Adrenal gland (tissue), 5 donors: ENCODE results near the gene TMPRSS11E.
"Not testable (repeated sequence)": the region's sequence is repeated elsewhere in the genome, so short reads cannot be mapped to it uniquely, and the experiment has no call there.

Experiments used
- POLR2A ChIP-seq, 2 donors: fragments of 450-650 bp; IDR thresholded peaks; one replicate each; pipeline ENCODE4 v1.6.1; 2017; ENCODE audit warnings: antibody characterized with exemption in 2 of 2, mild to moderate bottlenecking in 2 of 2, moderate library complexity in 1 of 2
- TF ChIP-seq, protein P1 (sequence below), 6 experiments: fragments of 450-650 bp in 4 of 6; fragments of 200-600 bp in 2 of 6; sonication (generic) in 1 of 6; IDR thresholded peaks; 1 replicate in 5 of 6; 2 replicates in 1 of 6; pipeline versions ENCODE4 v1.5.1 to v1.8.0; 2016 to 2021; ENCODE audit warnings: antibody characterized with exemption in 6 of 6, mild to moderate bottlenecking in 2 of 6, moderate library complexity in 1 of 6
- donor health status: DM: no; HTN: no; CAD: no.

DNA sequence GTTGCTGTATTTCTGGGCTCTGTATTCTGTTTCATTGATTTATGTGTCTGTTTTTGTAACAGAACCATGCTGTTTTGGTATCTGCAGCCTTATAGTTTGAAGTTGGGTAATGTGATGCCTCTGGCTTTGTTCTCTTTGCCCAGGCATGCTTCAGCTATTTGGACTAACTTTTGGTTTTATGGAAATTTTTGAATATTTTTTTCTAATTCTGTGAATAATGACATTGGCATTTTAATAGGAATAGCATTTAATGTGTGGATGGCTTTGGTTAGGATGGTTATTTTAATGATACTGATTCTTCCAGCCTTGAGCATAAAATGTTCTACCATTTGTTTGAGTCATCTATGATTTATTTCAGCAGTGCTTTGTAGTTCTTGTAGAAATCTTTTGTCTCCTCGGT is 75.0 kb downstream of the TMPRSS11E start:
- TF ChIP-seq, protein P1, sequence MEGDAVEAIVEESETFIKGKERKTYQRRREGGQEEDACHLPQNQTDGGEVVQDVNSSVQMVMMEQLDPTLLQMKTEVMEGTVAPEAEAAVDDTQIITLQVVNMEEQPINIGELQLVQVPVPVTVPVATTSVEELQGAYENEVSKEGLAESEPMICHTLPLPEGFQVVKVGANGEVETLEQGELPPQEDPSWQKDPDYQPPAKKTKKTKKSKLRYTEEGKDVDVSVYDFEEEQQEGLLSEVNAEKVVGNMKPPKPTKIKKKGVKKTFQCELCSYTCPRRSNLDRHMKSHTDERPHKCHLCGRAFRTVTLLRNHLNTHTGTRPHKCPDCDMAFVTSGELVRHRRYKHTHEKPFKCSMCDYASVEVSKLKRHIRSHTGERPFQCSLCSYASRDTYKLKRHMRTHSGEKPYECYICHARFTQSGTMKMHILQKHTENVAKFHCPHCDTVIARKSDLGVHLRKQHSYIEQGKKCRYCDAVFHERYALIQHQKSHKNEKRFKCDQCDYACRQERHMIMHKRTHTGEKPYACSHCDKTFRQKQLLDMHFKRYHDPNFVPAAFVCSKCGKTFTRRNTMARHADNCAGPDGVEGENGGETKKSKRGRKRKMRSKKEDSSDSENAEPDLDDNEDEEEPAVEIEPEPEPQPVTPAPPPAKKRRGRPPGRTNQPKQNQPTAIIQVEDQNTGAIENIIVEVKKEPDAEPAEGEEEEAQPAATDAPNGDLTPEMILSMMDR (IDR thresholded peaks at IDR 0.05), result not testable (repeated sequence)
- TF ChIP-seq POLR2A (IDR thresholded peaks at IDR 0.05), result not testable (repeated sequence)
